ENCODE data around the gene C4BPB.

The C4BPB gene

DNA sequence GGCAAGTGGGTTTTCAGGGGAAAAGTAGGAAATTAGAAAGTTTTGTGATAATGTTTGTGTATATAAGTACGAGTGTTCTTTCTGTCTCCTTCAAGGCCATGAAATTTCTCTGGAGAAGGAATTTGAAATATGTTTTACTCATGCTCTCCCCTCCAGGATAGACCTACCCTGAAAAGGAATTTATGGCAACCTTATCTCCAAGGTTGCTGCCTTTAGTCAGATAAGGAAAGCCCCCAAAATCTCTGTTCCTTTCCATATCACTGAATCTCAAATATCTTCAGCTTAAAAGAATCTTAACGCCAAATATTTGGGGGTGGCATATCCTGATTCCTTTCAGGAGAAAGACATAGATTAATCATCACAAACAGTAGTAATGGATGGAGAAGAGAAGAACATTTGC, 499 bp upstream of the C4BPB start:
- DNase-seq = no peak

- DNase-seq = no peak
Observed at GRCh38 chr1:207089627-207090355, 1.1 kb downstream of the C4BPB start.

- DNase-seq = no peak
Observed at GRCh38 chr1:207091200-207091908, 2.7 kb downstream of the C4BPB start.

- DNase-seq = no peak
Observed at GRCh38 chr1:207093944-207094343, 5.3 kb downstream of the C4BPB start.

DNA sequence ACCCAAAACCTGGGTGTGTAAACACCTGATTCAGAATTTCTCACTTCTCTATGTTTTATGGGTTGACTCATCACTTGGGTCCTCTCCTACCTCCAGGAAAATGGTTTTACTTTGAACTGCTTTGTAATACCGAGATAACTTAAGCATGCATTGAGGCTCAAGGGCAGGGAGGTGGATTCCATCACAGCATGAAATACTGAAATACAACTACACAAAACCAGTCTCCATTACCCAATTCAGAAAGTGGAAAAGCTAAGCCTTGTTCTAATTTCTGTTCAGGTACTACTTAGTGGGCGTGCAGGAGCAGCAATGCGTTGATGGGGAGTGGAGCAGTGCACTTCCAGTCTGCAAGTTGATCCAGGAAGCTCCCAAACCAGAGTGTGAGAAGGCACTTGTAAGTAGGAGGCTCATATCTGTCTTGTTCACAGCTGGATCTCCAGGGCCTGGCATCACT, 9.2 kb downstream of the C4BPB start:
- no peak for DNase-seq

- no peak for DNase-seq
Observed at GRCh38 chr1:207101720-207102119, 13.1 kb downstream of the C4BPB start.

DNA sequence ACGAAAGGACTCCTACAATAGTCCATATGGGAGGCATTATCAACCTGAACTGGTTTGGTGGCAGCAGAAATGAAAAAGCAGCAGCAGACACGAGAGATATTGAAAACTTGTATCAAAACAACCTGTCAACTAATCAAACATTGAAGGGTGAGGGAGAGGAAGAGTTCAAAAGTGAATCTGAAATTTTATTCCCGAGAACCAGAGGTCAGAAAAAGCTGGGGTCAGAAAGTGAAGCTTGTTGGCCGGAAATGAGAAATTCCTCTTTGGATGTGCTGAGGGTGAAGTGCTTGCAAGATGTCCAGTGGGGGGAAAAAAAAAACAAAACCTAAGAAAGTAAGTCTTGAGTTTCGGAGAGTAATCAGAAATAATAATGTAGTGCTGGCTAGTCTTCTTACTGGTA, 13.5 kb downstream of the C4BPB start:
- DNase-seq = no peak

GRCh38 chr1:207102659-207103058, 14.0 kb downstream of the C4BPB start:
- DNase-seq = no peak

DNA sequence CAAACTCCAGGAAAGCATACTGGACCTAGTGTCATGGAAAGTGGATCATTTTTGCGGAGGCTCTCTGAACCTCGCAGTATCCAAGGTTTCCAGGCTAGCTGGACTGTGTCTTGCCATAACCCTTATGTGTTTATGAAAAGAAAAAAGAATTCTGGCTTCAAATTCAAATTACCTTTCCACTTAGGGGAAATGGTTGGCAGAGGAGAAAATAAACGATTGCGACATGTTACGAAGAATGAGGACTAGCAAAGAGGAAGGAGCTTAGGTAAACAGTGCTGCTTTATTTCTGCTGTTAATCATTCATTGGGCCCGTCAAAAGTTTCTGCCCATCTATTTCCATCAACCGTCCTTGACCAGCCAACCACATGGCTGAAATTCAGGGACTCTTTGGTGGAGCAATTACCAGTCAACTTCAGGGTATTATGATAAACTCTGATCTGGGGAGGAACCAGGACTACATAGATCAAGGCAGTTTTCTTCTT, 15.3 kb downstream of the C4BPB start, which contains the start of gene C4BPA:
Gene C4BPA (plus strand): TSS at position 342 of the 482 bp plus-strand sequence. CDS start 8,793 bp downstream, outside the sequence.
- no peak for DNase-seq

DNA sequence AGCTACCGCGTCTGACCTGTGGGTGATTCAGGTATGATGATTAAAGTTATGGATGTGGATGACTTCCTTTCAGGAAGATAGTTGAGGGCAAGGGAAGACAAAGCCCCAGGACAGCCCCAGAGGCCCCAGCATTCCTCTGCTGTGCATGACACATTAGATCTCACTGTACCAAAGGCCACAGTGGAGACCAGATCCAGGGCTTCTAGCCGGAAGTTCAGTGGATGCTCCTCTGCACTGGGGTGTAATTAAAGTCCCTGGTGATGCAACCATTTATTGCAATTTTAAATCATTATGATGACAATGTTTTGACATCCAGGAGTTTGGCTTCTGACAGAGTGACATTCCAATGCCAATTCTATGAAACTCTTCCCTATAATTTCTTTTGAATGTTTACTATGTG, 20.3 kb downstream of the C4BPB start:
- DNase-seq = no peak

DNA sequence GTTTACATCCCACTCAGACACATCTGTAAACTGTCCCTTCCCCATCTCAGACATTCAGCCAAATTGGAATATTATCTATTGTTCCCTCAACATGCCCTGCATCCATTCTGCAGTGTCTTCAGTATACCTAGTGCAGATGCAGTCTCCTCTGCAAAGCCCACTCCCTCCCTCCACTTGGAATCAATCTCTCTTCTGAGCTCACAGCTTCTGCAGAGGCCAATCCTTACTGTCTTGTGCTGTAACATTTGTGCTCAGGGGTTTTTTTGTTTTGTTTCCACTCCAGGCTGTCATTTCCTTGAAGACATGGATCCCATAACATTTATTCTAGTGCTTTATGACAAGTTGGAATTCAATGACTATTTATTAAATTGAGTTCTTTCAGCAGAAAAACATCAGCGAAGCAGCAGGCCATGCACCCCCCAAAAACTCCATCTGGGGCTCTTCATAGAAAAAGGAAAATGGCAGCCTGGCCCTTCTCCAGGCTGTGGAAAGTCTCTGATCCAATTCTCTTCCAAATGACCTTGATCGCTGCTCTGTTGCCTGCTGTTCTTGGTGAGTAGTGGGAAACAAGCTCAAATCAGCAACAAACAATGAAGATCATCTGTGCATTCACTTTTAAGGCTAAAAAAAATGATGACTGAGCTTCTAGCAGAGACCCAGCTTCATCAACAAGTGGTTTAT, 24.1 kb downstream of the C4BPB start:
- no peak for DNase-seq

- DNase-seq = no peak
Observed at GRCh38 chr1:207115269-207115668, 26.6 kb downstream of the C4BPB start.

DNA sequence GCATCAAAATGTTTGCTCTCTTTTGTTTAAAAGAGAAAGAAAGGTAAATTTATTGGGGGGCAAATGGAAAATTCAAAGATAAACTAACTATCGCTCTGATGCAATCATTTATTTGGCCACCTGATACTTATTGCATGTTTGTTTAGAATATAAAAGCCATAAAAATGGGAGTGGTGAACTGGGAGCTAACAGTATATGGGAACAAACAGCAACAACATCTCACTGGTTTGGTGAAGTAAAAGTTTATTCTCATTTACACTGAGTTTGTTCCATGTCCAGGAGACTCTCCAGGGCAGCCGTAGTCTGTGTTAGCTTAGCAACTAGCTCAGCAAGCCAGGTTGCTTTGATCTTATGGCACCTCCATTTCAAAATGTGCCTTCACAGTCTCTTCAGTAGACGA, 35.7 kb downstream of the C4BPB start:
- no peak for DNase-seq

DNA sequence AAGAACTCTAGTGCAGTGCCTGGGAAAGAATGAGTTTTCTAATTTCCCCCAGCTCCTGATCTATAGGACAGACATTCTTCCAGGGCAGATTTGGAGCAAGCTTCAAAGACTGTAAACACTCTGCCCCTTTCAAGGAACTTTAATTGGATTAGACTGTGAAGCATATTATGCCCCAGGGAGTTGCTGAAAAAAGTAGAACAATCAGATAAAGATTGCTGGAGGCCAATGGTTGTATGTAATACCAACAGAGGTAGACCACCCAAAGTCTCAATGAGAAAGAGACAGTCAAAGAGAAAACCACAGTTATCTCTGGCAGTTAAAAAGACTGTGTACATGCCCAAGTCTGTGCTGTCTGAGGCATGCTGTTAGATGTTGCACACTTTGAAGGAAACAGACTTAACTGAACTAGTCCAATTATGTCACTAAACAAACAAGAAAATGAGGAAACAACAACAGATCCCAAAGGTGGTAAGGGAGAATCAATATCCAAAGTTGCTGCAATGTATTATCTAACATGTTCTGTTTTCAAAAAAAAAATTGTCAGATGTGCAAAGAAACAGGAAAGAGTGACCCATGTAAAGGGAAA, 39.8 kb downstream of the C4BPB start:
- no peak for DNase-seq

DNA sequence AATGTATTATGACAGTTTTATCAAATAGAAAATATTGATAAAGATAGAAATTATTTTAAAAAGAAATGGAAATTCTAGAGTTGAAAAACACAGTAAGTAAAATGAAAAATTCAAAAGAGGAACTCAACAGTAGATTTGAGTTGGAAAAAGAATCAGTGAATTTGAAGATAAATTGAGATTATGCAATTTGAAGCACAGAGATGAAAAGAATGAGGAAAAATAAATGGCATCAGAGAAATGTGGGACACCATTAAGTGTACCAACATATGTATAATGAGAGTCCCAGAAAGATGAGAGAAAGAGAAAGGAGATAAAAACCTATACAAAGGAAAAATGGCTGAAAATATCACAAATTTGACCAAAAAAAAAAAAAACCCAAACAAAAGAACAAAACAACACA, 40.4 kb downstream of the C4BPB start:
- no peak for DNase-seq

GRCh38 chr1:207130252-207131036, 41.8 kb downstream of the C4BPB start:
- no peak for DNase-seq

DNA sequence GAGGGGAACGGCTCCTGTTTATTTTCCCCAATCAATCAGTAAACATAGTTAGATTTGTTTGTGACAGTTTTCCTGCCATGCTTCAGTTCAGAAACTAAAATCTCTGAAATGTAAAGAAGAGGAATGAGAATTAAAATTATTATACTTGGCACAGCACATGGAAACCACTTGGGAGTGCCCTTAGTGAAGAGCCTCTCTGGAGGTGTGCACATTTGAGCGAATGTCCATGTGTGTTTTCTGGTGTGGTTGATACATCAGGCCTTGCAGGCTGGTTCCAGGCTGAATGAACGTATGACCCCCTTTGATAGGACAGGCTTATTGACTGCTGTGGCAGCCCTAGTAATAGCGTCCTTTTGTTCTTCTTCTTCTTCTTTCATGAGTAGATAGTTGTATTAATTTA, 42.5 kb downstream of the C4BPB start:
- no peak for DNase-seq

DNA sequence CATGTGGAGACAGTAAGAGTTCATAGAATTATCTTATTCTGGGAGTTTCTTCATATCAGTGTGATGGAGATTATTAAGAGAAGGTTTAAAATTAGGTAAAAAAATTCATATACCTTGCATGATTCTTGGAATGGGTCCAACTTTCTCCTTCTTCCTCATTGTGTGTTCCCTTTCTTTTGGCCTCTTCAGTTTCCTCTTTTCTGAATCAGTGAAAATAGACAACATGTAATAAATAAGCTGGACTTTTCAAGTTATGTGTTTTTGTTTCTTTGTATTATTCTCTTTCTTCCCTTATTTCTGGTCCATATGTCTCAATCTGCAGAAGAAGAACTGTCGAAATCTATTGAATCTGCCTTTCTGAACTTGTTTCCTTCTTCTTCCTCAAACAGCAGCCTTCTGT, 45.9 kb downstream of the C4BPB start:
- no peak for DNase-seq

DNA sequence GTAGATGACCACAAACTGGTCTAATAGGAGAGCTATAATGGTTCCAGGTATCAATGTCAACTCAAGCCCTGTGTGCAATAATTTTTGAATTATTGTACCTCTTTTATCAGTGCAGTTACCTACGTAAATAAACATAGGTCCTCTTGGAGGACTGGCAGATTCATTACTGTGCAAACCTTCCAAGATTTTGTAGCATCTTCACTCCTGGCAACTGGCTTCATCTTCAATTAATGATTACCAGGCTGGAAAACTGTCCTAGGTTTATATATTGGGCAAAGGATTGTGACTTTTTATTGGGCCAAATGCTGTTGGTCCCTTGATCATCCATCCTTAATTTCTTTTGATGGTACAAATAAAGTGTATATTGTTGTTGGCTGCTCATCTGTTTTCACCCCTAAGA, 51.0 kb downstream of the C4BPB start:
- no peak for DNase-seq

DNA sequence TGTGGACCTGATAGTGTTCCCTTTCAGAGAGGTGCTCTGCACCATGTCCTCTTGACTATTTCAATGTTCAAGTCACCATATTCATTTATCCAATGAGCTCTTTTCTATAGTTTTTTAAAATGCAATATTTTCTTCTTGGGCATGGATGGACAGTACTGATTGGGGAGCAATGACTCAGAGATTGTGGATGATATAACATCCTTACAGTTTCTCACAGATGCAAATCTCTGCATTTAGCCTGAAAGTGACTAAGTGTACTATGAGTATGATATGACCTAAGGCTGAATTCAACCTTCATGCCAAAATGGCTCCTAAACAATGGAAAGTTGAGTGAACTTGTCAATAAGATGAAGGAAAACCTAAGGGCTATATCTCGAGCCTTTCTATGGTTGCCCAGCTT, 51.9 kb downstream of the C4BPB start:
- DNase-seq = no peak

- DNase-seq = no peak
Observed at GRCh38 chr1:207145401-207146058, 56.9 kb downstream of the C4BPB start.

Data from effector CD8-positive, alpha-beta T cell (primary cell).